H9 (cell line): ENCODE data around the gene TTC12. TPM values are rescaled to one million over a fixed set of nuclear protein-coding genes. Genes with fewer than 3 reads are reported as not detected.

ENCODE experiments used
- DNase-seq: peaks from one replicate; pipeline ENCODE4 v3.0.0-alpha.2; 2017
- H2AFZ ChIP-seq: one replicate; pipeline ENCODE4 v1.6.1; 2013; ENCODE audit warnings: mild to moderate bottlenecking, low read length, control low read depth, moderate library complexity
- H2AK5ac ChIP-seq: 2 replicates; pipeline ENCODE4 v1.6.1; 2013; ENCODE audit warnings: low read length, control low read depth, mixed read lengths; ENCODE audit not compliant: insufficient read length
- H2BK120ac ChIP-seq: one replicate; pipeline ENCODE4 v1.6.1; 2013; ENCODE audit warnings: low read depth, mild to moderate bottlenecking, low read length, control low read depth, inconsistent platforms; ENCODE audit not compliant: poor library complexity, severe bottlenecking
- H2BK12ac ChIP-seq: 2 replicates; pipeline ENCODE4 v1.6.1; 2013; ENCODE audit warnings: low read length, control low read depth, mixed read lengths, low read depth; ENCODE audit not compliant: insufficient read length
- H2BK15ac ChIP-seq: 2 replicates; pipeline ENCODE4 v1.6.1; 2013; ENCODE audit warnings: low read depth, low read length, control low read depth
- H2BK20ac ChIP-seq: one replicate; pipeline ENCODE4 v1.6.1; 2013; ENCODE audit warnings: low read depth, mild to moderate bottlenecking, low read length, control low read depth, inconsistent platforms; ENCODE audit not compliant: poor library complexity, severe bottlenecking
- H2BK5ac ChIP-seq: 2 replicates; pipeline ENCODE4 v1.6.1; 2013; ENCODE audit warnings: low read length, control low read depth, mixed read lengths; ENCODE audit not compliant: insufficient read length
- H3K14ac ChIP-seq: 2 replicates; pipeline ENCODE4 v1.6.1; 2013; ENCODE audit warnings: low read length, control low read depth; ENCODE audit not compliant: insufficient read depth
- H3K18ac ChIP-seq: 2 replicates; pipeline ENCODE4 v1.6.1; 2013; ENCODE audit warnings: low read depth, mild to moderate bottlenecking, mixed read lengths, low read length, control low read depth; ENCODE audit not compliant: insufficient read length
- H3K23ac ChIP-seq: 2 replicates; pipeline ENCODE4 v1.6.1; 2013; ENCODE audit warnings: low read length, control low read depth, mixed read lengths, low read depth; ENCODE audit not compliant: insufficient read length
- H3K23me2 ChIP-seq: 2 replicates; pipeline ENCODE4 v1.6.1; 2013; ENCODE audit warnings: low read depth, mild to moderate bottlenecking, mixed read lengths, low read length, control low read depth; ENCODE audit not compliant: insufficient read length, poor library complexity, severe bottlenecking
- H3K27ac ChIP-seq: 2 replicates; pipeline ENCODE4 v1.5.1; 2013; ENCODE audit warnings: low read length, control low read depth, mixed read lengths, low read depth; ENCODE audit not compliant: insufficient read length
- H3K27me3 ChIP-seq: 2 replicates; pipeline ENCODE4 v1.6.1; 2013; ENCODE audit warnings: low read length, control low read depth, inconsistent platforms; ENCODE audit not compliant: insufficient read depth
- H3K4ac ChIP-seq: 2 replicates; pipeline ENCODE4 v1.6.1; 2013; ENCODE audit warnings: low read depth, mild to moderate bottlenecking, control low read depth, inconsistent platforms, low read length, moderate library complexity
- H3K4me1 ChIP-seq: 2 replicates; pipeline ENCODE4 v1.6.1; 2013; ENCODE audit warnings: low read length, control low read depth, inconsistent platforms; ENCODE audit not compliant: insufficient read depth
- H3K4me2 ChIP-seq: 2 replicates; pipeline ENCODE4 v1.6.1; 2013; ENCODE audit warnings: low read length, control low read depth, mixed read lengths; ENCODE audit not compliant: insufficient read length, insufficient read depth
- H3K56ac ChIP-seq: 2 replicates; pipeline ENCODE4 v1.6.1; 2013; ENCODE audit warnings: low read depth, mild to moderate bottlenecking, mixed read lengths, low read length, control low read depth; ENCODE audit not compliant: insufficient read length
- H3K79me1 ChIP-seq: 2 replicates; pipeline ENCODE4 v1.6.1; 2013; ENCODE audit warnings: low read depth, mild to moderate bottlenecking, moderate library complexity, low read length, control low read depth, inconsistent platforms; ENCODE audit not compliant: insufficient read depth, poor library complexity, severe bottlenecking
- H3K79me2 ChIP-seq: 2 replicates; pipeline ENCODE4 v1.6.1; 2013; ENCODE audit warnings: low read length, control low read depth, inconsistent platforms; ENCODE audit not compliant: insufficient read depth
- H3K9ac ChIP-seq: 2 replicates; pipeline ENCODE4 v1.6.1; 2013; ENCODE audit warnings: low read length, control low read depth, mixed read lengths; ENCODE audit not compliant: insufficient read length; ENCODE audit errors: extremely low read depth
- H3K9me3 ChIP-seq: one replicate; pipeline ENCODE4 v1.6.1; 2013; ENCODE audit warnings: low read depth, low read length, inconsistent platforms; ENCODE audit not compliant: control insufficient read depth
- H3T11ph ChIP-seq: one replicate; pipeline ENCODE4 v1.6.1; 2013; ENCODE audit warnings: mild to moderate bottlenecking, low read length, control low read depth, inconsistent platforms
- H4K20me1 ChIP-seq: one replicate; pipeline ENCODE4 v1.6.1; 2013; ENCODE audit not compliant: control insufficient read depth, insufficient read length, insufficient read depth
- H4K5ac ChIP-seq: 2 replicates; pipeline ENCODE4 v1.6.1; 2013; ENCODE audit warnings: low read depth, mild to moderate bottlenecking, mixed read lengths, low read length, control low read depth; ENCODE audit not compliant: insufficient read length
- H4K8ac ChIP-seq: replicated peaks from 2 replicates; pipeline ENCODE4 v1.6.1; 2013; ENCODE audit warnings: low read length, control low read depth, mixed read lengths, low read depth; ENCODE audit not compliant: insufficient read length
- H4K91ac ChIP-seq: 2 replicates; pipeline ENCODE4 v1.6.1; 2013; ENCODE audit warnings: low read depth, mild to moderate bottlenecking, moderate library complexity, mixed read lengths, low read length, control low read depth; ENCODE audit not compliant: insufficient read length
- H3K27ac Mint-ChIP-seq, 3 experiments: 2 replicates in 2 of 3; 3 replicates in 1 of 3; pipeline ENCODE4 v1.8.0; 2020 to 2021; ENCODE audit warnings: mixed read lengths in 3 of 3, mild to moderate bottlenecking in 1 of 3, moderate library complexity in 1 of 3
- H3K27me3 Mint-ChIP-seq: 2 replicates; pipeline ENCODE4 v1.8.0; 2021; ENCODE audit warnings: low read depth, mild to moderate bottlenecking, moderate library complexity, mixed read lengths
- H3K36me3 Mint-ChIP-seq, 3 experiments: 2 replicates in 2 of 3; 3 replicates in 1 of 3; pipeline ENCODE4 v1.8.0; 2020 to 2021; ENCODE audit warnings: low read depth in 3 of 3, mixed read lengths in 3 of 3; ENCODE audit not compliant: insufficient read depth in 1 of 3
- H3K4me1 Mint-ChIP-seq, 2 experiments: 2 replicates each; pipeline ENCODE4 v1.8.0; 2020; ENCODE audit warnings: mixed read lengths in 2 of 2
- H3K4me3 Mint-ChIP-seq, 2 experiments: 2 replicates in 1 of 2; 3 replicates in 1 of 2; pipeline ENCODE4 v1.8.0; 2020 to 2021; ENCODE audit warnings: mild to moderate bottlenecking in 2 of 2, mixed read lengths in 2 of 2, moderate library complexity in 1 of 2
- H3K9me3 Mint-ChIP-seq, 2 experiments: 2 replicates in 1 of 2; 3 replicates in 1 of 2; pipeline ENCODE4 v1.8.0; 2020; ENCODE audit warnings: mild to moderate bottlenecking in 2 of 2, mixed read lengths in 2 of 2, moderate library complexity in 1 of 2
- WGBS: extraction: QIAGEN DNeasy Blood & Tissue Kit; methylation state at CpG from one replicate; pipeline ENCODE4 v1.1.7; 2013; ENCODE audit warnings: missing lambda C conversion rate, low lambda C conversion rate, mixed read lengths; ENCODE audit not compliant: insufficient read length; ENCODE audit errors: extremely low coverage; 5-methylcytosine and 5-hydroxymethylcytosine counted together
- total RNA-seq: library from RNA; stranded (reverse); gene quantifications from 2 replicates; pipeline ENCODE4 v1.2.1, GENCODE V29; 2021
- TF ChIP-seq, protein P1 (sequence below): fragments of 200-600 bp; sonication (generic); conservative IDR thresholded peaks from 3 replicates; pipeline ENCODE4 v1.8.0; 2021; ENCODE audit warnings: antibody characterized with exemption, mild to moderate bottlenecking

Gene TTC12
- total RNA-seq, 1 experiment from 2014 or later, result 8.3 TPM

DNA sequence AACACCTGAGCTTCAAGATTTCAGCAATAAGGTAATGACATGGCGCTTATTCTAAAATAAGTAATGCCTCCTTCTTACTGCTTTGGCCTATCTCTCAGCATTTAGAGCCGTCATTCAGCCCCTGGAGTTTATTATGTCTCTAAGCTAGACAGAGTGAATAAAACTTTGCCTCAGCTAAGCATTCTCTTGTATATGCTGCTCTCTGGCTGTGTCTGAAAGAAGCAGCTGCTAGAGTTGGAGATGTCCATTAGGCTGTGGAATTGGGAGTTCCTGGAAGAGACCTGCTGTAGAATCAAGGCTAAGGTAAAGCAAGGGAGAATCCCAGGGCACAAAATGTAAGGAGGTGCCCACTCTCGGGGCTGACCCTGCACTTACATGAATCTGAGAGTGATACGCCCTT lies 35.5 kb upstream of the TTC12 start:
- Histone ChIP-seq H4K8ac (no peak overlapping the region), H3K4ac (no peak overlapping the region), H3K23me2 (no peaks in the 10 kb centered on the region), H3K27ac (no peak overlapping the region), H3K79me1 (no peaks in the 10 kb centered on the region), H3K27me3 (no peaks in the 10 kb centered on the region), H3K14ac (no peak overlapping the region), H3T11ph (no peak overlapping the region), H3K18ac (no peak overlapping the region), H4K5ac (no peak overlapping the region), H3K23ac (no peak overlapping the region), H3K9ac (no peak overlapping the region), H4K91ac (no peak overlapping the region), H2BK5ac (no peak overlapping the region), H3K79me2 (no peaks in the 10 kb centered on the region), H3K56ac (no peak overlapping the region), H2BK12ac (no peak overlapping the region), H2BK120ac (no peak overlapping the region), H3K9me3 (no peaks in the 10 kb centered on the region), H2AK5ac (no peak overlapping the region), H2AFZ (no peak overlapping the region), H2BK20ac (no peak overlapping the region), H4K20me1 (no peaks in the 10 kb centered on the region), H3K4me1 (no peaks in the 10 kb centered on the region), H3K4me2 (no peak overlapping the region), H2BK15ac (no peak overlapping the region)
- no peaks in the 10 kb centered on the region for H3K9me3 Mint-ChIP-seq
- no peaks in the 10 kb centered on the region for H3K36me3 Mint-ChIP-seq
- H3K4me3 Mint-ChIP-seq, result no peak overlapping the region
- H3K27ac Mint-ChIP-seq, result no peak overlapping the region
- TF ChIP-seq, protein P1, sequence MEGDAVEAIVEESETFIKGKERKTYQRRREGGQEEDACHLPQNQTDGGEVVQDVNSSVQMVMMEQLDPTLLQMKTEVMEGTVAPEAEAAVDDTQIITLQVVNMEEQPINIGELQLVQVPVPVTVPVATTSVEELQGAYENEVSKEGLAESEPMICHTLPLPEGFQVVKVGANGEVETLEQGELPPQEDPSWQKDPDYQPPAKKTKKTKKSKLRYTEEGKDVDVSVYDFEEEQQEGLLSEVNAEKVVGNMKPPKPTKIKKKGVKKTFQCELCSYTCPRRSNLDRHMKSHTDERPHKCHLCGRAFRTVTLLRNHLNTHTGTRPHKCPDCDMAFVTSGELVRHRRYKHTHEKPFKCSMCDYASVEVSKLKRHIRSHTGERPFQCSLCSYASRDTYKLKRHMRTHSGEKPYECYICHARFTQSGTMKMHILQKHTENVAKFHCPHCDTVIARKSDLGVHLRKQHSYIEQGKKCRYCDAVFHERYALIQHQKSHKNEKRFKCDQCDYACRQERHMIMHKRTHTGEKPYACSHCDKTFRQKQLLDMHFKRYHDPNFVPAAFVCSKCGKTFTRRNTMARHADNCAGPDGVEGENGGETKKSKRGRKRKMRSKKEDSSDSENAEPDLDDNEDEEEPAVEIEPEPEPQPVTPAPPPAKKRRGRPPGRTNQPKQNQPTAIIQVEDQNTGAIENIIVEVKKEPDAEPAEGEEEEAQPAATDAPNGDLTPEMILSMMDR, result no peak
- H3K27me3 Mint-ChIP-seq, result no peaks in the 10 kb centered on the region
- no peak for DNase-seq
- H3K4me1 Mint-ChIP-seq, result peaks cover 0 to 4% of the 10 kb centered on the region in 2 experiments; a peak in 1 of 4 replicates
- WGBS, result no CpG with 5 or more reads among the region's 4 CpGs
